Nephron (organoid): ENCODE results near the gene BABAM2.

ENCODE experiments used
- H3K27ac Mint-ChIP-seq, 3 experiments: 2 replicates each; pipeline ENCODE4 v1.8.0; 2020; ENCODE audit warnings: mixed read lengths in 3 of 3, mild to moderate bottlenecking in 2 of 3, moderate library complexity in 1 of 3
- H3K27me3 Mint-ChIP-seq: 2 replicates; pipeline ENCODE4 v1.8.0; 2021; ENCODE audit warnings: low read depth, mild to moderate bottlenecking, moderate library complexity, mixed read lengths
- H3K36me3 Mint-ChIP-seq: 2 replicates; pipeline ENCODE4 v1.8.0; 2020; ENCODE audit warnings: low read depth, mixed read lengths
- H3K4me1 Mint-ChIP-seq: 2 replicates; pipeline ENCODE4 v1.8.0; 2020; ENCODE audit warnings: mixed read lengths
- H3K4me3 Mint-ChIP-seq, 3 experiments: 2 replicates each; pipeline ENCODE4 v1.8.0; 2020; ENCODE audit warnings: mild to moderate bottlenecking in 3 of 3, mixed read lengths in 3 of 3, moderate library complexity in 2 of 3
- H3K9me3 Mint-ChIP-seq: 2 replicates; pipeline ENCODE4 v1.8.0; 2020; ENCODE audit warnings: mixed read lengths
- CTCF ChIP-seq, 3 experiments: fragments of 200-600 bp; sonication (generic); IDR thresholded peaks; one replicate each; pipeline ENCODE4 v1.5.0; 2021; ENCODE audit warnings: antibody characterized with exemption in 3 of 3; ENCODE audit not compliant: unreplicated experiment in 3 of 3

The BABAM2 gene

GRCh38 chr2:27890146-27890923, at the start of gene BABAM2, which contains the start of gene RBKS:
BABAM2 (plus strand) TSS chr2:27890729; CDS start chr2:27894557, 3,828 bp downstream.
RBKS (minus strand) TSS chr2:27890387; CDS start chr2:27890345, 42 bp downstream.
- peaks cover 5% of the 10 kb centered on the region for H3K27me3 Mint-ChIP-seq
- H3K4me3 Mint-ChIP-seq, result peak within 1 kb of the TSS; percentile 98 to 100 (median 100)
- H3K4me1 Mint-ChIP-seq, result peaks cover 35% of the 10 kb centered on the region
- no peaks in the 10 kb centered on the region for H3K9me3 Mint-ChIP-seq
- no peak for TF ChIP-seq CTCF (IDR thresholded peaks at IDR 0.05; ENCODE audit: unreplicated experiment in 3 of 3)
- H3K27ac Mint-ChIP-seq, result peak within 1 kb of the TSS; percentile 98 to 100 (median 99)
- H3K36me3 Mint-ChIP-seq, result no peaks in the 10 kb centered on the region

- no peak overlapping the region for H3K27ac Mint-ChIP-seq
- TF ChIP-seq CTCF (IDR thresholded peaks at IDR 0.05; ENCODE audit: unreplicated experiment in 3 of 3), result no peak
- no peaks in the 10 kb centered on the region for H3K4me1 Mint-ChIP-seq
Observed at GRCh38 chr2:27842894-27843293, 47.6 kb upstream of the BABAM2 start.

GRCh38 chr2:27843992-27844391, 46.5 kb upstream of the BABAM2 start:
- no peak overlapping the region for H3K27ac Mint-ChIP-seq
- H3K36me3 Mint-ChIP-seq, result no peaks in the 10 kb centered on the region
- TF ChIP-seq CTCF (IDR thresholded peaks at IDR 0.05; ENCODE audit: unreplicated experiment in 3 of 3), result no peak
- H3K4me3 Mint-ChIP-seq, result no peak overlapping the region
- H3K4me1 Mint-ChIP-seq, result no peaks in the 10 kb centered on the region
- H3K9me3 Mint-ChIP-seq, result no peaks in the 10 kb centered on the region
- H3K27me3 Mint-ChIP-seq, result no peaks in the 10 kb centered on the region

More at GRCh38 chr2:27842894-27843293, 47.6 kb upstream of the BABAM2 start:
- Mint-ChIP-seq H3K36me3 (no peaks in the 10 kb centered on the region), H3K9me3 (no peaks in the 10 kb centered on the region), H3K4me3 (no peak overlapping the region), H3K27me3 (no peaks in the 10 kb centered on the region)

- H3K36me3 Mint-ChIP-seq, result no peaks in the 10 kb centered on the region
Observed at GRCh38 chr2:27844821-27845255, 45.7 kb upstream of the BABAM2 start.

GRCh38 chr2:27847333-27847732, 43.2 kb upstream of the BABAM2 start:
- Mint-ChIP-seq H3K27me3 (no peaks in the 10 kb centered on the region), H3K4me3 (no peak overlapping the region), H3K27ac (no peak overlapping the region), H3K9me3 (no peaks in the 10 kb centered on the region), H3K36me3 (no peaks in the 10 kb centered on the region), H3K4me1 (no peaks in the 10 kb centered on the region)
- no peak for TF ChIP-seq CTCF (IDR thresholded peaks at IDR 0.05; ENCODE audit: unreplicated experiment in 3 of 3)

More at GRCh38 chr2:27844821-27845255, 45.7 kb upstream of the BABAM2 start:
- Mint-ChIP-seq H3K27ac (no peak overlapping the region), H3K4me1 (no peaks in the 10 kb centered on the region), H3K27me3 (no peaks in the 10 kb centered on the region), H3K4me3 (no peak overlapping the region), H3K9me3 (no peaks in the 10 kb centered on the region)
- no peak for TF ChIP-seq CTCF (IDR thresholded peaks at IDR 0.05; ENCODE audit: unreplicated experiment in 3 of 3)
